ENCODE measurements around the gene STRBP.

DNA sequence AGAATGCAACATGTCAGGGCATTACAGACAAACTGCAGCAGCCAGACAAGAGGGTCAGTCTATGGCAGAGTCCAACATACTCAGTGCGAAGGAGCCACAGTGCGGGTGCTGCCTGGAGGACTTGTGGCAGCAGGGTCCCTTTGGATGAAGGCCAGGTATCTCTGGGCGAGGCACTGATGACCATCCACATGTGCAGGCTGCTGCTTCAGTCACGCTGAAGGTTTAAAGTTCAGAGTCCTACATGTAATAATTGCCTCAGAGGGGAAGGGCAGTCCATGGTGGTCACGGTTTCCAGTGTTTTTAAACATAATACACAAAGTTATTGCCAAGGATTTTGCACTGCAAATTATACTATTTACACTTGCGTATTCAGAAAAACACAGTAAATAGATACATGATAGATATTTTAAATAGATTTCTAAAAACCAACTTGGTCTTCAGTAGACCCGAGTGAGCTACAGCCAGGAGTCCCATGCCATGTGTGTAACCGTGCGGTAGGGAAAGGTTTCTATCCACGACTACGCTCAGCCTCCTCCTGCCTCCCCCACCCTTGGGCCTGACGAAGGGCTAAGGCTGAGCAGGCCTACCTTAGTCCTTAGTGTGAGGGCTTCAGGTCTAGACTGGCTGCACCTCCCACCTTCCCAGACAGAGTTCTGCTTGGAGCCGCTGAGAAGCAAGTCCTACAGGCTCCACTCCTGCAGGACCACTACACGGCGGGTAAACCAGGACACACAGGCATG, 158.7 kb downstream of the STRBP start:
- TF ChIP-seq CTCF (IDR thresholded peaks at IDR 0.05 in 2 of 3, conservative IDR thresholded peaks at IDR 0.05 in 1 of 3; ENCODE audit: insufficient read depth in 2 of 3, low read depth in 1 of 3, low read length in 3 of 3) = no peak
- TF ChIP-seq MTF1 (CRISPR knock-in tag; IDR thresholded peaks at IDR 0.05; ENCODE audit: borderline replicate concordance) = no peak
- TF ChIP-seq USF2 (CRISPR knock-in tag; IDR thresholded peaks at IDR 0.05) = no peak
- TF ChIP-seq ZFP36 (IDR thresholded peaks at IDR 0.05; ENCODE audit: low read depth, low read length, partially characterized antibody) = no peak
- no peak for TF ChIP-seq ZBTB8A (IDR thresholded peaks at IDR 0.05; ENCODE audit: partially characterized antibody)
- no peak for TF ChIP-seq ZNF785 (CRISPR knock-in tag; IDR thresholded peaks at IDR 0.05)
- TF ChIP-seq EZH2 (IDR thresholded peaks at IDR 0.05; ENCODE audit: borderline replicate concordance, low read depth, low read length) = no peak
- no peak for TF ChIP-seq RBM22 (IDR thresholded peaks at IDR 0.05; ENCODE audit: low read depth, low read length, poor library complexity, severe bottlenecking)
- TF ChIP-seq, protein P1, sequence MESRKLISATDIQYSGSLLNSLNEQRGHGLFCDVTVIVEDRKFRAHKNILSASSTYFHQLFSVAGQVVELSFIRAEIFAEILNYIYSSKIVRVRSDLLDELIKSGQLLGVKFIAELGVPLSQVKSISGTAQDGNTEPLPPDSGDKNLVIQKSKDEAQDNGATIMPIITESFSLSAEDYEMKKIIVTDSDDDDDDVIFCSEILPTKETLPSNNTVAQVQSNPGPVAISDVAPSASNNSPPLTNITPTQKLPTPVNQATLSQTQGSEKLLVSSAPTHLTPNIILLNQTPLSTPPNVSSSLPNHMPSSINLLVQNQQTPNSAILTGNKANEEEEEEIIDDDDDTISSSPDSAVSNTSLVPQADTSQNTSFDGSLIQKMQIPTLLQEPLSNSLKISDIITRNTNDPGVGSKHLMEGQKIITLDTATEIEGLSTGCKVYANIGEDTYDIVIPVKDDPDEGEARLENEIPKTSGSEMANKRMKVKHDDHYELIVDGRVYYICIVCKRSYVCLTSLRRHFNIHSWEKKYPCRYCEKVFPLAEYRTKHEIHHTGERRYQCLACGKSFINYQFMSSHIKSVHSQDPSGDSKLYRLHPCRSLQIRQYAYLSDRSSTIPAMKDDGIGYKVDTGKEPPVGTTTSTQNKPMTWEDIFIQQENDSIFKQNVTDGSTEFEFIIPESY (CRISPR knock-in tag; IDR thresholded peaks at IDR 0.05) = no peak
- TF ChIP-seq ZNF174 (CRISPR knock-in tag; IDR thresholded peaks at IDR 0.05) = no peak

Measured in K562 (cell line).